GM23338 (cell line): Measurements from ENCODE around the gene DOK7. TPM values are rescaled to one million over a fixed set of nuclear protein-coding genes. Genes with fewer than 3 reads are reported as not detected.

Source experiments
- ATAC-seq: fragments of 200-7000 bp; cut with Tn5 transposase; 3 replicates; pipeline ENCODE4 v1.9.1; 2020
- DNase-seq: peaks from one replicate; pipeline ENCODE4 v3.0.0-alpha.2; 2015; ENCODE audit warnings: low spot score
- H2AFZ ChIP-seq: fragments of 200-600 bp; sonication (generic); 2 replicates; pipeline ENCODE4 v1.8.0; 2016; ENCODE audit warnings: antibody characterized with exemption, mild to moderate bottlenecking, moderate library complexity
- H3F3A ChIP-seq: fragments of 200-600 bp; sonication (generic); replicated peaks from 2 replicates; pipeline ENCODE4 v1.8.0; 2017; ENCODE audit warnings: antibody characterized with exemption, mixed run types, low read depth
- H3K27ac ChIP-seq: fragments of 200-600 bp; sonication (generic); 2 replicates; pipeline ENCODE4 v1.6.1; 2016; ENCODE audit warnings: low read depth
- H3K27me3 ChIP-seq: fragments of 200-600 bp; sonication (generic); 2 replicates; pipeline ENCODE4 v1.8.0; 2016; ENCODE audit warnings: mild to moderate bottlenecking, mixed run types, moderate library complexity; ENCODE audit not compliant: insufficient read depth
- H3K36me3 ChIP-seq: fragments of 200-600 bp; sonication (generic); 2 replicates; pipeline ENCODE4 v1.8.0; 2016; ENCODE audit warnings: mild to moderate bottlenecking; ENCODE audit not compliant: insufficient read depth
- H3K4me1 ChIP-seq: fragments of 200-600 bp; sonication (generic); 2 replicates; pipeline ENCODE4 v1.8.0; 2016; ENCODE audit warnings: mild to moderate bottlenecking, moderate library complexity; ENCODE audit not compliant: insufficient read depth
- H3K4me2 ChIP-seq: fragments of 200-600 bp; sonication (generic); 2 replicates; pipeline ENCODE4 v1.7.1; 2017; ENCODE audit warnings: mixed run types
- H3K4me3 ChIP-seq: fragments of 200-600 bp; sonication (generic); 2 replicates; pipeline ENCODE4 v1.6.1; 2016; ENCODE audit warnings: mixed run types
- H3K79me2 ChIP-seq: fragments of 200-600 bp; sonication (generic); replicated peaks from 2 replicates; pipeline ENCODE4 v1.8.0; 2017; ENCODE audit warnings: mild to moderate bottlenecking; ENCODE audit not compliant: insufficient read depth
- H3K9me2 ChIP-seq: fragments of 200-600 bp; sonication (generic); 2 replicates; pipeline ENCODE4 v1.8.0; 2017; ENCODE audit not compliant: insufficient read depth
- H4K20me1 ChIP-seq: fragments of 200-600 bp; sonication (generic); replicated peaks from 2 replicates; pipeline ENCODE4 v1.8.0; 2017; ENCODE audit warnings: mild to moderate bottlenecking; ENCODE audit not compliant: insufficient read depth
- H3K27ac Mint-ChIP-seq: 2 replicates; pipeline ENCODE4 v1.8.0; 2020; ENCODE audit warnings: inconsistent platforms, mild to moderate bottlenecking, moderate library complexity, mixed read lengths
- H3K27me3 Mint-ChIP-seq: 3 replicates; pipeline ENCODE4 v1.8.0; 2022; ENCODE audit warnings: low read depth, mild to moderate bottlenecking, moderate library complexity, mixed read lengths, inconsistent platforms; ENCODE audit not compliant: insufficient read depth, poor library complexity
- H3K36me3 Mint-ChIP-seq: 3 replicates; pipeline ENCODE4 v1.8.0; 2021; ENCODE audit warnings: low read depth, mild to moderate bottlenecking, inconsistent platforms, moderate library complexity, mixed read lengths
- H3K4me1 Mint-ChIP-seq: 3 replicates; pipeline ENCODE4 v1.8.0; 2020; ENCODE audit warnings: mild to moderate bottlenecking, inconsistent platforms, mixed read lengths
- H3K4me3 Mint-ChIP-seq: 3 replicates; pipeline ENCODE4 v1.8.0; 2021; ENCODE audit warnings: moderate library complexity, mild to moderate bottlenecking, inconsistent platforms, mixed read lengths
- H3K9me3 Mint-ChIP-seq: 3 replicates; pipeline ENCODE4 v1.8.0; 2020; ENCODE audit warnings: moderate library complexity, mild to moderate bottlenecking, inconsistent platforms, mixed read lengths
- CREB1 ChIP-seq: fragments of 250-450 bp; sonication (Bioruptor Pico); IDR thresholded peaks from 2 replicates; pipeline ENCODE4 v1.5.0; 2020; ENCODE audit warnings: low read depth, mild to moderate bottlenecking, moderate library complexity
- CTCF ChIP-seq, 2 experiments: fragments of 200-600 bp in 1 of 2; sonication (generic) in 1 of 2; conservative IDR thresholded peaks; 2 replicates each; pipeline versions ENCODE4 v1.5.1 to v1.6.1; 2016 to 2017; ENCODE audit warnings: antibody characterized with exemption in 2 of 2, low read depth in 2 of 2, mild to moderate bottlenecking in 2 of 2, moderate library complexity in 1 of 2
- ETS1 ChIP-seq: IDR thresholded peaks from 2 replicates; pipeline ENCODE4 v1.6.1; 2016; ENCODE audit warnings: antibody characterized with exemption
- EZH2 ChIP-seq: fragments of 200-600 bp; sonication (generic); IDR thresholded peaks from one replicate; pipeline ENCODE4 v1.8.0; 2017; ENCODE audit warnings: antibody characterized with exemption, mild to moderate bottlenecking, low read depth; ENCODE audit not compliant: unreplicated experiment
- EZH2phosphoT487 ChIP-seq: fragments of 200-600 bp; sonication (generic); IDR thresholded peaks from one replicate; pipeline ENCODE4 v1.8.1; 2018; ENCODE audit warnings: antibody characterized with exemption; ENCODE audit not compliant: unreplicated experiment
- JUNB ChIP-seq: IDR thresholded peaks from one replicate; pipeline ENCODE4 v1.6.1; 2016; ENCODE audit warnings: antibody characterized with exemption; ENCODE audit not compliant: unreplicated experiment
- NANOG ChIP-seq: IDR thresholded peaks from 2 replicates; pipeline ENCODE4 v1.6.1; 2016; ENCODE audit warnings: antibody characterized with exemption, borderline replicate concordance
- POLR2AphosphoS5 ChIP-seq: IDR thresholded peaks from 2 replicates; pipeline ENCODE4 v1.6.1; 2016; ENCODE audit warnings: antibody characterized with exemption, low read depth
- REST ChIP-seq: IDR thresholded peaks from one replicate; pipeline ENCODE4 v1.6.1; 2018; ENCODE audit warnings: antibody characterized with exemption; ENCODE audit not compliant: unreplicated experiment
- STAT1 ChIP-seq: IDR thresholded peaks from one replicate; pipeline ENCODE4 v1.6.1; 2016; ENCODE audit warnings: antibody characterized with exemption; ENCODE audit not compliant: unreplicated experiment
- ZNF114 ChIP-seq: fragments of 250-450 bp; sonication (Bioruptor Pico); IDR thresholded peaks from 2 replicates; pipeline ENCODE4 v1.5.0; 2020; ENCODE audit warnings: mild to moderate bottlenecking, moderate library complexity
- ZNF331 ChIP-seq: fragments of 250-450 bp; sonication (Bioruptor Pico); IDR thresholded peaks from 2 replicates; pipeline ENCODE4 v1.5.0; 2020; ENCODE audit warnings: low read depth, mild to moderate bottlenecking, moderate library complexity
- ZNF462 ChIP-seq: fragments of 250-450 bp; sonication (Bioruptor Pico); IDR thresholded peaks from 2 replicates; pipeline ENCODE4 v1.5.0; 2020; ENCODE audit warnings: mild to moderate bottlenecking, moderate library complexity
- polyA plus RNA-seq: library from polyadenylated mRNA; unstranded; fragments of >200 nt; fragmentation: Nextera tagmentation; extraction: Ambion mirVana; gene quantifications from 2 replicates; pipeline ENCODE4 v1.2.1, GENCODE V29; 2016
- total RNA-seq: library from RNA; depleted of rRNA; stranded (reverse); fragments of >200 nt; shearing (Covaris generic); gene quantifications from 2 replicates; pipeline ENCODE4 v1.2.3, GENCODE V29; 2014

DOK7 gene
- total and polyA plus RNA-seq, 2 experiments from 2014 or later: 0.34 to 0.52 TPM

DNA sequence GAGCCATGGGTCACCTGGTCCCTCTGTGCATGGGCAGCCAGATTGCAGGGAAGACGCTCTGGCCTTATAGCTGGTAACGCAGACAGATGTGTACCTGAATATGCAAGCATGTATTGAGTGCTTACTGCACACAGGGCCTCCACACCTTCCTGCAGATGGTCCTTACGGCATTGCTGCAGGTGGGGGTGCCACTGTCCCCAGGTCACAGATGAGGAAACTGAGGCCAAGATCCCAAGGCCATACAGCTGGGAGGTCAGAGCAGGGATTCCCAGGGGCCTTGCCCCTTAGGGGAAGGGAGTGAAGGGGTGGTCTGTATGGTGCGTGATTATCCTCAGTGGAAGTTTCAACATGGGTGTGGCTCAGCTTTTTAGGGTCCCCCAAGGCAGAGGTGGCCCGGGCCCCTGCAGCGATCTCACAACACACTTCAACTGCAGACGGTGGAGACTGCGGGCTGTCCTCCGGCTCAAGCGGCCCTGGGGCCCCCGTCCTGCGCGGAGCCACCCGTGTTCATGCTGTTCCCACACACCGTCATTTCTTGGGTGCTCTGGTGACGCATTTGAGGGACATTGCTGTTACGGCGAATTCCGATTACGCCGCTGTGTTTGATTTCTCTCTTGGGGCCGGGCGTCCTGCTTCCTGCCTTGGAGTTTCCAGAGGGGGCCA is 8.1 kb downstream of the DOK7 start (continued):
- TF ChIP-seq CTCF (conservative IDR thresholded peaks at IDR 0.05; ENCODE audit: low read depth in 2 of 2) (no peak), CREB1 (CRISPR knock-in tag) (no peak), ZNF462 (no peak), POLR2AphosphoS5 (no peak), EZH2 (no peak), ZNF114 (CRISPR knock-in tag) (no peak)

GRCh38 chr4:3471886-3472285 is 8.8 kb downstream of the DOK7 start:
- Mint-ChIP-seq H3K4me1 (peaks cover 3% of the 10 kb centered on the region; the same call in 1 of the 3 replicates), H3K27ac (no peak overlapping the region), H3K4me3 (no peak overlapping the region), H3K36me3 (no peaks in the 10 kb centered on the region), H3K27me3 (peaks cover 35% of the 10 kb centered on the region), H3K9me3 (no peaks in the 10 kb centered on the region)
- ATAC-seq (no peak), DNase-seq (no peak)
- no peak overlapping the region for H3K4me2 ChIP-seq
- H3K4me1 ChIP-seq: no peaks in the 10 kb centered on the region
- H3K27ac ChIP-seq: no peak overlapping the region
- H3K27me3 ChIP-seq: peaks cover 17% of the 10 kb centered on the region
- no peak overlapping the region for H3K4me3 ChIP-seq
- no peaks in the 10 kb centered on the region for H3F3A ChIP-seq
- no peaks in the 10 kb centered on the region for H4K20me1 ChIP-seq
- H3K79me2 ChIP-seq: no peaks in the 10 kb centered on the region
- H3K36me3 ChIP-seq: no peaks in the 10 kb centered on the region
- H3K9me2 ChIP-seq: no peaks in the 10 kb centered on the region
- H2AFZ ChIP-seq: no peak overlapping the region
- TF ChIP-seq REST (no peak), EZH2phosphoT487 (no peak), NANOG (no peak), CREB1 (CRISPR knock-in tag) (no peak), POLR2AphosphoS5 (no peak), ZNF114 (CRISPR knock-in tag) (no peak), ZNF331 (CRISPR knock-in tag) (no peak), ETS1 (no peak), STAT1 (no peak), JUNB (no peak)
